MM.1S (cell line): ENCODE results near the gene TUBGCP3.

ENCODE experiments used
- DNase-seq: peaks from one replicate; pipeline ENCODE4 v3.0.0-alpha.2; 2015
- H2AFZ ChIP-seq: fragments of 300-600 bp; sonication (generic); 2 replicates; pipeline ENCODE4 v1.6.0; 2016; ENCODE audit warnings: antibody characterized with exemption, low read length
- H3F3A ChIP-seq: fragments of 300-600 bp; sonication (generic); 2 replicates; pipeline ENCODE4 v1.6.1; 2016; ENCODE audit warnings: mild to moderate bottlenecking, antibody characterized with exemption, low read length, moderate library complexity, mixed read lengths; ENCODE audit not compliant: insufficient read depth
- H3K27ac ChIP-seq: fragments of 300-600 bp; sonication (generic); 2 replicates; pipeline ENCODE4 v1.5.1; 2016; ENCODE audit warnings: mild to moderate bottlenecking, low read length
- H3K27me3 ChIP-seq: fragments of 300-600 bp; sonication (generic); replicated peaks from 2 replicates; pipeline ENCODE4 v1.6.0; 2016; ENCODE audit warnings: low read length; ENCODE audit not compliant: insufficient read depth
- H3K36me3 ChIP-seq: fragments of 300-600 bp; sonication (generic); replicated peaks from 2 replicates; pipeline ENCODE4 v1.6.1; 2016; ENCODE audit warnings: mild to moderate bottlenecking, low read length, mixed read lengths; ENCODE audit not compliant: insufficient read depth
- H3K4me1 ChIP-seq: fragments of 300-600 bp; sonication (generic); 2 replicates; pipeline ENCODE4 v1.6.1; 2016; ENCODE audit warnings: low read length, mixed read lengths
- H3K4me2 ChIP-seq: fragments of 300-600 bp; sonication (generic); 2 replicates; pipeline ENCODE4 v1.6.0; 2016; ENCODE audit warnings: low read depth, low read length
- H3K4me3 ChIP-seq: fragments of 300-600 bp; sonication (generic); 2 replicates; pipeline ENCODE4 v1.5.1; 2016; ENCODE audit warnings: low read length, mixed read lengths
- H3K79me2 ChIP-seq: fragments of 300-600 bp; sonication (generic); 2 replicates; pipeline ENCODE4 v1.6.1; 2016; ENCODE audit warnings: mixed run types, low read length, mixed read lengths
- H3K9ac ChIP-seq: fragments of 300-600 bp; sonication (generic); 2 replicates; pipeline ENCODE4 v1.6.1; 2016; ENCODE audit warnings: low read length, mixed read lengths
- H3K9me2 ChIP-seq: fragments of 300-600 bp; sonication (generic); replicated peaks from 2 replicates; pipeline ENCODE4 v1.6.1; 2016; ENCODE audit warnings: mild to moderate bottlenecking, low read length, mixed read lengths; ENCODE audit not compliant: insufficient read depth
- H3K9me3 ChIP-seq: fragments of 300-600 bp; sonication (generic); replicated peaks from 2 replicates; pipeline ENCODE4 v1.6.1; 2016; ENCODE audit warnings: mild to moderate bottlenecking, low read length, mixed read lengths; ENCODE audit not compliant: insufficient read depth
- H4K20me1 ChIP-seq: fragments of 300-600 bp; sonication (generic); 2 replicates; pipeline ENCODE4 v1.6.1; 2016; ENCODE audit warnings: mild to moderate bottlenecking, low read length, moderate library complexity, mixed read lengths; ENCODE audit not compliant: insufficient read depth
- CTCF ChIP-seq: fragments of 300-600 bp; sonication (generic); IDR thresholded peaks from 2 replicates; pipeline ENCODE4 v1.5.1; 2016; ENCODE audit warnings: antibody characterized with exemption, low read length, mixed read lengths
- EZH2 ChIP-seq: fragments of 300-600 bp; sonication (generic); optimal IDR thresholded peaks from 2 replicates; pipeline ENCODE3; 2017; ENCODE audit warnings: low read depth, mild to moderate bottlenecking, antibody characterized with exemption, low read length, mixed read lengths
- EZH2phosphoT487 ChIP-seq: fragments of 300-600 bp; sonication (generic); IDR thresholded peaks from 2 replicates; pipeline ENCODE4 v1.6.1; 2018; ENCODE audit warnings: antibody characterized with exemption, low read length

Gene TUBGCP3

GRCh38 chr13:112573710-112574109, 14.2 kb downstream of the TUBGCP3 start:
- H3K9ac ChIP-seq = no peak overlapping the region
- TF ChIP-seq EZH2phosphoT487 (no peak), CTCF (no peak), EZH2 (no peak)
- H3K4me1 ChIP-seq = peaks cover 21% of the 10 kb centered on the region
- peaks cover 99% of the 10 kb centered on the region for H3K79me2 ChIP-seq
- no peaks in the 10 kb centered on the region for H3K9me3 ChIP-seq
- H3K4me2 ChIP-seq = no peak overlapping the region
- H3K36me3 ChIP-seq = no peaks in the 10 kb centered on the region
- no peaks in the 10 kb centered on the region for H3K9me2 ChIP-seq
- H3K27ac ChIP-seq = no peak overlapping the region
- H3K27me3 ChIP-seq = no peaks in the 10 kb centered on the region
- H3F3A ChIP-seq = peaks cover 6% of the 10 kb centered on the region; the same call in 1 of the 2 replicates
- no peak overlapping the region for H2AFZ ChIP-seq
- H4K20me1 ChIP-seq = peaks cover 68% of the 10 kb centered on the region
- DNase-seq = no peak
- H3K4me3 ChIP-seq = no peak overlapping the region

DNA sequence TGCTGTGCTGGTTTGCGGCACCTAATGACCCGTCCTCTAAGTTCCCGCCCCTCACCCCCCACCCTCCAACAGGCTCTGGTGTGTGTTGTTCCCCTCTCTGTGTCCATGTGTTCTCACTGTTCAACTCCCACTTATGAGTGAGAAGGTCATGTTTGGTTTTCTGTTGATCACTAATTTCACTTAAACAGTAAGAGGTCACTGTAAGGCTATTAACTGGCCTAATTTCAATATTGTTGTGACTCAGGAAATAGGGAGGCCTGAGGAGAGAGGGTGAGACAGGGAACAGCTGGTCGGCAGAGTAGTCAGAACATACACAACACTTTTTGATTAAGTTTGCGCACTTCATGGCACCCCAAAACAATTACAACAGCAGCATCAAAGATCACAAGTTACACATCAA, 15.6 kb downstream of the TUBGCP3 start:
- no peaks in the 10 kb centered on the region for H3K27me3 ChIP-seq
- H3K9me2 ChIP-seq = no peaks in the 10 kb centered on the region
- peaks cover 100% of the 10 kb centered on the region for H3K79me2 ChIP-seq
- TF ChIP-seq CTCF = no peak
- no peak for TF ChIP-seq EZH2phosphoT487
- TF ChIP-seq EZH2 = no peak
- no peak overlapping the region for H3K27ac ChIP-seq
- H3K9ac ChIP-seq = no peak overlapping the region
- no peak overlapping the region for H2AFZ ChIP-seq
- H3F3A ChIP-seq = peaks cover 6% of the 10 kb centered on the region; the same call in 1 of the 2 replicates
- 0 out of 2 replicates have a peak, but pooled peaks cover 3% of the 10 kb centered on the region for H3K36me3 ChIP-seq
- peaks cover 21% of the 10 kb centered on the region for H3K4me1 ChIP-seq
- no peak overlapping the region for H3K4me3 ChIP-seq
- peaks cover 63% of the 10 kb centered on the region for H4K20me1 ChIP-seq
- H3K9me3 ChIP-seq = no peaks in the 10 kb centered on the region
- DNase-seq = no peak
- no peak overlapping the region for H3K4me2 ChIP-seq

GRCh38 chr13:112569821-112570220, 18.1 kb downstream of the TUBGCP3 start:
- DNase-seq = no peak
- no peaks in the 10 kb centered on the region for H3K9me3 ChIP-seq
- 0 out of 2 replicates have a peak, but pooled peaks cover 6% of the 10 kb centered on the region for H3K36me3 ChIP-seq
- peaks cover 37% of the 10 kb centered on the region for H4K20me1 ChIP-seq
- H3K4me2 ChIP-seq = no peak overlapping the region
- H2AFZ ChIP-seq = no peak overlapping the region
- H3K4me1 ChIP-seq = peaks cover 4% of the 10 kb centered on the region
- H3K9me2 ChIP-seq = no peaks in the 10 kb centered on the region
- H3K9ac ChIP-seq = no peak overlapping the region
- H3K79me2 ChIP-seq = peaks cover 98% of the 10 kb centered on the region
- no peak overlapping the region for H3K4me3 ChIP-seq
- H3K27ac ChIP-seq = no peak overlapping the region
- peaks cover 3% of the 10 kb centered on the region; the same call in 1 of the 2 replicates for H3F3A ChIP-seq
- H3K27me3 ChIP-seq = no peaks in the 10 kb centered on the region
- TF ChIP-seq EZH2 = no peak
- TF ChIP-seq EZH2phosphoT487 = no peak
- no peak for TF ChIP-seq CTCF
